DMS114 treated with DMSO at 0.1 percent for 48 hours (cell line): Measurements from ENCODE around the gene CNTN3.

Experiments used
- DNase-seq: peaks from one replicate; lab custom pipeline; 2025; ENCODE audit not compliant: unreplicated experiment; lab: John Stamatoyannopoulos, UW

CNTN3 gene

GRCh38 chr3:74614107-74614967 lies at the start of gene CNTN3:
Gene CNTN3, minus strand, starts transcription at chr3:74614659. Its CDS starts 93,547 bp downstream, at chr3:74521112.
- no peak for DNase-seq

GRCh38 chr3:74663178-74663577 lies 48.7 kb upstream of the CNTN3 start:
- no peak for DNase-seq

GRCh38 chr3:74661672-74662071 lies 47.2 kb upstream of the CNTN3 start:
- DNase-seq = no peak

GRCh38 chr3:74651885-74652284 lies 37.4 kb upstream of the CNTN3 start:
- DNase-seq = no peak

GRCh38 chr3:74651292-74651691 lies 36.8 kb upstream of the CNTN3 start:
- DNase-seq = no peak

- DNase-seq = no peak
These were observed 33.6 kb upstream of the CNTN3 start for GRCh38 chr3:74648107-74648506.

GRCh38 chr3:74646094-74646493 lies 31.6 kb upstream of the CNTN3 start:
- DNase-seq = no peak

- DNase-seq = no peak
These were observed 29.2 kb upstream of the CNTN3 start for GRCh38 chr3:74643636-74644035.

- no peak for DNase-seq
These were observed 28.4 kb upstream of the CNTN3 start for GRCh38 chr3:74642876-74643275.

- no peak for DNase-seq
These were observed 25.8 kb upstream of the CNTN3 start for GRCh38 chr3:74640211-74640610.

GRCh38 chr3:74639681-74640080 lies 25.2 kb upstream of the CNTN3 start:
- DNase-seq = no peak

GRCh38 chr3:74636981-74637380 lies 22.5 kb upstream of the CNTN3 start:
- no peak for DNase-seq

GRCh38 chr3:74633021-74633420 lies 18.6 kb upstream of the CNTN3 start:
- DNase-seq = no peak

- DNase-seq = no peak
These were observed 17.1 kb upstream of the CNTN3 start for GRCh38 chr3:74631351-74632140.

GRCh38 chr3:74630602-74631001 lies 16.1 kb upstream of the CNTN3 start:
- no peak for DNase-seq

GRCh38 chr3:74626011-74626410 lies 11.6 kb upstream of the CNTN3 start:
- DNase-seq = no peak

- no peak for DNase-seq
These were observed 9.8 kb upstream of the CNTN3 start for GRCh38 chr3:74624301-74624700.

- no peak for DNase-seq
These were observed 8.9 kb upstream of the CNTN3 start for GRCh38 chr3:74623261-74623836.

- no peak for DNase-seq
These were observed 7.1 kb upstream of the CNTN3 start for GRCh38 chr3:74621581-74621980.

- DNase-seq = no peak
These were observed 3.3 kb upstream of the CNTN3 start for GRCh38 chr3:74617776-74618175.

- DNase-seq = no peak
These were observed 845 bp downstream of the CNTN3 start for GRCh38 chr3:74613521-74614106.
